Measurements from ENCODE around the gene FFAR3. TPM values are rescaled to one million over a fixed set of nuclear protein-coding genes. Genes with fewer than 3 reads are reported as not detected.

Gene FFAR3
- total and polyA plus RNA-seq, 9 of the 15 experiments (the other 6 are each of a cell fraction or from before 2014, with no cell fraction given) = not detected

DNA sequence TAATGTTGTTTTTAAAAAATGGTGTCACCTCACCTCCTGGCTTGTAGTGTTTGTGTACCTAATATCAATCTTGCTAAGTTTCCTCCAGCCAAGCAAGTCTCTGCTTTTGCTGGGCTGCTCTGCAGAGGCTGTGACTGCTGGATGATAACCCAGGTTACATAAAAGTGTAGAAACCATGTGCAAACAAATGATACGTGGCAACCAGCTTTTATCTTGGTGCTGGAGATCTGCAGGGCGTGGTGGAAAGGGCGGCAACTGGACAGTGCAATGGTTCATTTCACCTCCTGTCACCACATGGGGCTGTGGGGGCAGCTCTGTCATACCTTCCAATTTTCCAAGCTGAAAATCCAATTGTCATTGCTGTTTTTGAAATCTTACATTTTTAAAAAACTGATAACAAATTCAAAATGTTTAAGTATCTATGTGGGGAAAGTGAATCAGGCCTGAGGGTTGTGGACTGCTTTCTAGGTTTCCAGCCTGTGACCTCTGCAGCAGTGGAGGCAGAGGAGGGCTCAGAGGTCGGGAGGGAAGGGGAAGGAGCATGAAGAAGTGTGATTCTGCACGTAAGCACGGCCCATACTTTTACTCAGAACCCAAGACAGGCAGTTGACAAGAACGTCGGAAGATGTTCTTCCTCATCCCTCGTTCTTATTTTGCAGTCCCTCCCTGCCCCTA lies 22.3 kb downstream of the FFAR3 start (continued):
- TF ChIP-seq EP300 (IDR thresholded peaks at IDR 0.05; ENCODE audit: low read length) (peak; percentile 93), ARNT (IDR thresholded peaks at IDR 0.05) (peak in 1 of 2 experiments; percentile 87), NBN (IDR thresholded peaks at IDR 0.05; ENCODE audit: low read depth) (peak; percentile 93; the same call in 1 of the 2 replicates), HNRNPK (IDR thresholded peaks at IDR 0.05; ENCODE audit: low read depth, low read length, poor library complexity, severe bottlenecking) (no peak), GATA2 (CRISPR knock-in tag; IDR thresholded peaks at IDR 0.05) (peak; percentile 44; the same call in 1 of the 2 replicates), ZNF589 (CRISPR knock-in tag; IDR thresholded peaks at IDR 0.05; ENCODE audit: low read depth) (peak; percentile 83)
- TF ChIP-seq, protein P1, sequence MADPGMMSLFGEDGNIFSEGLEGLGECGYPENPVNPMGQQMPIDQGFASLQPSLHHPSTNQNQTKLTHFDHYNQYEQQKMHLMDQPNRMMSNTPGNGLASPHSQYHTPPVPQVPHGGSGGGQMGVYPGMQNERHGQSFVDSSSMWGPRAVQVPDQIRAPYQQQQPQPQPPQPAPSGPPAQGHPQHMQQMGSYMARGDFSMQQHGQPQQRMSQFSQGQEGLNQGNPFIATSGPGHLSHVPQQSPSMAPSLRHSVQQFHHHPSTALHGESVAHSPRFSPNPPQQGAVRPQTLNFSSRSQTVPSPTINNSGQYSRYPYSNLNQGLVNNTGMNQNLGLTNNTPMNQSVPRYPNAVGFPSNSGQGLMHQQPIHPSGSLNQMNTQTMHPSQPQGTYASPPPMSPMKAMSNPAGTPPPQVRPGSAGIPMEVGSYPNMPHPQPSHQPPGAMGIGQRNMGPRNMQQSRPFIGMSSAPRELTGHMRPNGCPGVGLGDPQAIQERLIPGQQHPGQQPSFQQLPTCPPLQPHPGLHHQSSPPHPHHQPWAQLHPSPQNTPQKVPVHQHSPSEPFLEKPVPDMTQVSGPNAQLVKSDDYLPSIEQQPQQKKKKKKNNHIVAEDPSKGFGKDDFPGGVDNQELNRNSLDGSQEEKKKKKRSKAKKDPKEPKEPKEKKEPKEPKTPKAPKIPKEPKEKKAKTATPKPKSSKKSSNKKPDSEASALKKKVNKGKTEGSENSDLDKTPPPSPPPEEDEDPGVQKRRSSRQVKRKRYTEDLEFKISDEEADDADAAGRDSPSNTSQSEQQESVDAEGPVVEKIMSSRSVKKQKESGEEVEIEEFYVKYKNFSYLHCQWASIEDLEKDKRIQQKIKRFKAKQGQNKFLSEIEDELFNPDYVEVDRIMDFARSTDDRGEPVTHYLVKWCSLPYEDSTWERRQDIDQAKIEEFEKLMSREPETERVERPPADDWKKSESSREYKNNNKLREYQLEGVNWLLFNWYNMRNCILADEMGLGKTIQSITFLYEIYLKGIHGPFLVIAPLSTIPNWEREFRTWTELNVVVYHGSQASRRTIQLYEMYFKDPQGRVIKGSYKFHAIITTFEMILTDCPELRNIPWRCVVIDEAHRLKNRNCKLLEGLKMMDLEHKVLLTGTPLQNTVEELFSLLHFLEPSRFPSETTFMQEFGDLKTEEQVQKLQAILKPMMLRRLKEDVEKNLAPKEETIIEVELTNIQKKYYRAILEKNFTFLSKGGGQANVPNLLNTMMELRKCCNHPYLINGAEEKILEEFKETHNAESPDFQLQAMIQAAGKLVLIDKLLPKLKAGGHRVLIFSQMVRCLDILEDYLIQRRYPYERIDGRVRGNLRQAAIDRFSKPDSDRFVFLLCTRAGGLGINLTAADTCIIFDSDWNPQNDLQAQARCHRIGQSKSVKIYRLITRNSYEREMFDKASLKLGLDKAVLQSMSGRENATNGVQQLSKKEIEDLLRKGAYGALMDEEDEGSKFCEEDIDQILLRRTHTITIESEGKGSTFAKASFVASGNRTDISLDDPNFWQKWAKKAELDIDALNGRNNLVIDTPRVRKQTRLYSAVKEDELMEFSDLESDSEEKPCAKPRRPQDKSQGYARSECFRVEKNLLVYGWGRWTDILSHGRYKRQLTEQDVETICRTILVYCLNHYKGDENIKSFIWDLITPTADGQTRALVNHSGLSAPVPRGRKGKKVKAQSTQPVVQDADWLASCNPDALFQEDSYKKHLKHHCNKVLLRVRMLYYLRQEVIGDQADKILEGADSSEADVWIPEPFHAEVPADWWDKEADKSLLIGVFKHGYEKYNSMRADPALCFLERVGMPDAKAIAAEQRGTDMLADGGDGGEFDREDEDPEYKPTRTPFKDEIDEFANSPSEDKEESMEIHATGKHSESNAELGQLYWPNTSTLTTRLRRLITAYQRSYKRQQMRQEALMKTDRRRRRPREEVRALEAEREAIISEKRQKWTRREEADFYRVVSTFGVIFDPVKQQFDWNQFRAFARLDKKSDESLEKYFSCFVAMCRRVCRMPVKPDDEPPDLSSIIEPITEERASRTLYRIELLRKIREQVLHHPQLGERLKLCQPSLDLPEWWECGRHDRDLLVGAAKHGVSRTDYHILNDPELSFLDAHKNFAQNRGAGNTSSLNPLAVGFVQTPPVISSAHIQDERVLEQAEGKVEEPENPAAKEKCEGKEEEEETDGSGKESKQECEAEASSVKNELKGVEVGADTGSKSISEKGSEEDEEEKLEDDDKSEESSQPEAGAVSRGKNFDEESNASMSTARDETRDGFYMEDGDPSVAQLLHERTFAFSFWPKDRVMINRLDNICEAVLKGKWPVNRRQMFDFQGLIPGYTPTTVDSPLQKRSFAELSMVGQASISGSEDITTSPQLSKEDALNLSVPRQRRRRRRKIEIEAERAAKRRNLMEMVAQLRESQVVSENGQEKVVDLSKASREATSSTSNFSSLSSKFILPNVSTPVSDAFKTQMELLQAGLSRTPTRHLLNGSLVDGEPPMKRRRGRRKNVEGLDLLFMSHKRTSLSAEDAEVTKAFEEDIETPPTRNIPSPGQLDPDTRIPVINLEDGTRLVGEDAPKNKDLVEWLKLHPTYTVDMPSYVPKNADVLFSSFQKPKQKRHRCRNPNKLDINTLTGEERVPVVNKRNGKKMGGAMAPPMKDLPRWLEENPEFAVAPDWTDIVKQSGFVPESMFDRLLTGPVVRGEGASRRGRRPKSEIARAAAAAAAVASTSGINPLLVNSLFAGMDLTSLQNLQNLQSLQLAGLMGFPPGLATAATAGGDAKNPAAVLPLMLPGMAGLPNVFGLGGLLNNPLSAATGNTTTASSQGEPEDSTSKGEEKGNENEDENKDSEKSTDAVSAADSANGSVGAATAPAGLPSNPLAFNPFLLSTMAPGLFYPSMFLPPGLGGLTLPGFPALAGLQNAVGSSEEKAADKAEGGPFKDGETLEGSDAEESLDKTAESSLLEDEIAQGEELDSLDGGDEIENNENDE (IDR thresholded peaks at IDR 0.05; ENCODE audit: low read depth, low read length) = no peak
- TF ChIP-seq, protein P2, sequence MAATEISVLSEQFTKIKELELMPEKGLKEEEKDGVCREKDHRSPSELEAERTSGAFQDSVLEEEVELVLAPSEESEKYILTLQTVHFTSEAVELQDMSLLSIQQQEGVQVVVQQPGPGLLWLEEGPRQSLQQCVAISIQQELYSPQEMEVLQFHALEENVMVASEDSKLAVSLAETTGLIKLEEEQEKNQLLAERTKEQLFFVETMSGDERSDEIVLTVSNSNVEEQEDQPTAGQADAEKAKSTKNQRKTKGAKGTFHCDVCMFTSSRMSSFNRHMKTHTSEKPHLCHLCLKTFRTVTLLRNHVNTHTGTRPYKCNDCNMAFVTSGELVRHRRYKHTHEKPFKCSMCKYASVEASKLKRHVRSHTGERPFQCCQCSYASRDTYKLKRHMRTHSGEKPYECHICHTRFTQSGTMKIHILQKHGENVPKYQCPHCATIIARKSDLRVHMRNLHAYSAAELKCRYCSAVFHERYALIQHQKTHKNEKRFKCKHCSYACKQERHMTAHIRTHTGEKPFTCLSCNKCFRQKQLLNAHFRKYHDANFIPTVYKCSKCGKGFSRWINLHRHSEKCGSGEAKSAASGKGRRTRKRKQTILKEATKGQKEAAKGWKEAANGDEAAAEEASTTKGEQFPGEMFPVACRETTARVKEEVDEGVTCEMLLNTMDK (IDR thresholded peaks at IDR 0.05; ENCODE audit: borderline replicate concordance, insufficient read depth, low read depth, low read length, poor library complexity, severe bottlenecking) = peak; percentile 45
- TF ChIP-seq, protein P3, sequence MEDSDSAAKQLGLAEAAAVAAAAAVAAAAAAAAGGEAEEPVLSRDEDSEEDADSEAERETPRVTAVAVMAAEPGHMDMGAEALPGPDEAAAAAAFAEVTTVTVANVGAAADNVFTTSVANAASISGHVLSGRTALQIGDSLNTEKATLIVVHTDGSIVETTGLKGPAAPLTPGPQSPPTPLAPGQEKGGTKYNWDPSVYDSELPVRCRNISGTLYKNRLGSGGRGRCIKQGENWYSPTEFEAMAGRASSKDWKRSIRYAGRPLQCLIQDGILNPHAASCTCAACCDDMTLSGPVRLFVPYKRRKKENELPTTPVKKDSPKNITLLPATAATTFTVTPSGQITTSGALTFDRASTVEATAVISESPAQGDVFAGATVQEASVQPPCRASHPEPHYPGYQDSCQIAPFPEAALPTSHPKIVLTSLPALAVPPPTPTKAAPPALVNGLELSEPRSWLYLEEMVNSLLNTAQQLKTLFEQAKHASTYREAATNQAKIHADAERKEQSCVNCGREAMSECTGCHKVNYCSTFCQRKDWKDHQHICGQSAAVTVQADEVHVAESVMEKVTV (CRISPR knock-in tag; IDR thresholded peaks at IDR 0.05) = no peak
- TF ChIP-seq, protein P4, sequence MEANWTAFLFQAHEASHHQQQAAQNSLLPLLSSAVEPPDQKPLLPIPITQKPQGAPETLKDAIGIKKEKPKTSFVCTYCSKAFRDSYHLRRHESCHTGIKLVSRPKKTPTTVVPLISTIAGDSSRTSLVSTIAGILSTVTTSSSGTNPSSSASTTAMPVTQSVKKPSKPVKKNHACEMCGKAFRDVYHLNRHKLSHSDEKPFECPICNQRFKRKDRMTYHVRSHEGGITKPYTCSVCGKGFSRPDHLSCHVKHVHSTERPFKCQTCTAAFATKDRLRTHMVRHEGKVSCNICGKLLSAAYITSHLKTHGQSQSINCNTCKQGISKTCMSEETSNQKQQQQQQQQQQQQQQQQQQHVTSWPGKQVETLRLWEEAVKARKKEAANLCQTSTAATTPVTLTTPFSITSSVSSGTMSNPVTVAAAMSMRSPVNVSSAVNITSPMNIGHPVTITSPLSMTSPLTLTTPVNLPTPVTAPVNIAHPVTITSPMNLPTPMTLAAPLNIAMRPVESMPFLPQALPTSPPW (CRISPR knock-in tag; IDR thresholded peaks at IDR 0.05) = peak; percentile 56
